Lung (tissue), 12 donors: ENCODE results near the gene ZFP42. TPM values are rescaled to one million over a fixed set of nuclear protein-coding genes. Genes with fewer than 3 reads are reported as not detected.
A peak's percentile ranks its signal among the peaks of the same experiment; 100 is the strongest.

Experiments used
- ATAC-seq: fragments of 200-7000 bp; cut with Tn5 transposase; one replicate; pipeline ENCODE4 v1.9.1; 2020; ENCODE audit warnings: moderate number of reproducible peaks; ENCODE audit not compliant: insufficient read depth, low FRiP score
- DNase-seq, 3 donors: peaks; one replicate each; pipeline ENCODE4 v3.0.0-alpha.2; 2013 to 2017
- H3K27ac ChIP-seq, 2 donors: one replicate each; pipeline ENCODE4 v1.5.1; 2013; ENCODE audit warnings: mild to moderate bottlenecking in 2 of 2, moderate library complexity in 2 of 2, control low read depth in 1 of 2, inconsistent platforms in 1 of 2, low read depth in 1 of 2, low read length in 1 of 2
- H3K27me3 ChIP-seq, 3 donors: one replicate each; pipeline ENCODE4 v1.5.1; 2013; ENCODE audit warnings: low read length in 2 of 3; ENCODE audit not compliant: control insufficient read depth in 3 of 3, insufficient read depth in 3 of 3
- H3K36me3 ChIP-seq, 4 donors: one replicate each; pipeline ENCODE4 v1.5.1; 2013; ENCODE audit warnings: low read length in 4 of 4, mild to moderate bottlenecking in 1 of 4, moderate library complexity in 1 of 4; ENCODE audit not compliant: control insufficient read depth in 4 of 4, insufficient read depth in 4 of 4
- H3K4me1 ChIP-seq, 5 donors: one replicate each; pipeline ENCODE4 v1.5.1; 2013; ENCODE audit warnings: low read length in 5 of 5, mild to moderate bottlenecking in 2 of 5, moderate library complexity in 1 of 5; ENCODE audit not compliant: control insufficient read depth in 5 of 5, insufficient read depth in 5 of 5
- H3K4me3 ChIP-seq: one replicate; pipeline ENCODE4 v1.5.1; 2013; ENCODE audit warnings: mild to moderate bottlenecking, control low read depth, moderate library complexity
- H3K9ac ChIP-seq, 2 donors: one replicate each; pipeline ENCODE4 v1.5.1; 2013; ENCODE audit warnings: low read length in 2 of 2, control low read depth in 1 of 2; ENCODE audit not compliant: insufficient read depth in 1 of 2
- H3K9me3 ChIP-seq, 4 donors: one replicate each; pipeline ENCODE4 v1.5.1; 2013; ENCODE audit warnings: low read length in 3 of 4, mild to moderate bottlenecking in 1 of 4, moderate library complexity in 1 of 4; ENCODE audit not compliant: control insufficient read depth in 4 of 4, insufficient read depth in 3 of 4
- CTCF ChIP-seq: IDR thresholded peaks from 2 replicates; pipeline ENCODE4 v1.5.1; 2012; ENCODE audit warnings: mild to moderate bottlenecking; ENCODE audit errors: control extremely low read depth, extremely low read depth
- WGBS, 2 donors: extraction: QIAGEN DNeasy Blood & Tissue Kit; methylation state at CpG; one replicate each; pipeline ENCODE4 v1.1.7; 2013; 5-methylcytosine and 5-hydroxymethylcytosine counted together
- polyA plus RNA-seq, 2 donors: library from polyadenylated mRNA; stranded (reverse); fragments of 200-250 nt; gene quantifications; one replicate each; pipeline ENCODE4 v1.2.1, GENCODE V29; 2013
- total RNA-seq, 2 donors: library from RNA; depleted of rRNA in 1 of 2; stranded (reverse); fragments of >200 nt in 1 of 2; gene quantifications; one replicate each; pipeline ENCODE4 v1.2.1, GENCODE V29; 2014 to 2021
- donor health status: control.
- donor health status: control.
- donor health status: Bipolar disorder and iron deficiency.
- donor health status: healthy.
- donor health status: DM: yes; HTN: yes; CAD: no.

The ZFP42 gene
- total and polyA plus RNA-seq, 4 donors: 0.03 to 0.91 (median 0.24) TPM

DNA sequence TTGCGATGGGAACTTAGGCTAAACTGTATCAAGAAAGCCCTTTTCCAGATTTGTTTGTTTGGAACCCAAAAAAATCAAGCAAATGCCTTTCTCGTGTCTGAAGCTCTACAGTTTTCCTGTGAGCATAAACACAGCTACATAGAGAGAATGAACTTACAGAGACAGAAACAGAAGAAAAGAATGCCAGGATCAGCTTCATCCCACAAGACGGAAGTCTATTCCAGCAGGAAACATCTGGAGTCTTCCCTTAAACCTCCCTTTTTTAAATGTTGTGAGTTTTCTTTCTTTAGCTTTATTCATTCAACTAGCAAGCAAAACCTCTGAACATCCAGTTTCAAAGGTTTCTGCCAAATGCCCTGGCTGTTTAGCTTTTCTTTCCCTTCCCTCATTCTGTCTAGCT, 32.6 kb upstream of the ZFP42 start:
- DNase-seq: peak in 2 of 3 donors; percentile 44 to 66
- no peak for TF ChIP-seq CTCF
- ATAC-seq: no peak
- 33 to 34% methylated on average over 3 of the region's 3 CpGs for WGBS, 2 donors
- Histone ChIP-seq H3K4me1 (peaks cover 0 to 15% (median 3%) of the 10 kb centered on the region in 5 donors), H3K27me3 (no peaks in the 10 kb centered on the region), H3K36me3 (no peaks in the 10 kb centered on the region), H3K27ac (no peak overlapping the region), H3K9ac (peak overlapping the region in 1 of 2 donors; percentile 8), H3K9me3 (no peaks in the 10 kb centered on the region), H3K4me3 (no peak overlapping the region)

DNA sequence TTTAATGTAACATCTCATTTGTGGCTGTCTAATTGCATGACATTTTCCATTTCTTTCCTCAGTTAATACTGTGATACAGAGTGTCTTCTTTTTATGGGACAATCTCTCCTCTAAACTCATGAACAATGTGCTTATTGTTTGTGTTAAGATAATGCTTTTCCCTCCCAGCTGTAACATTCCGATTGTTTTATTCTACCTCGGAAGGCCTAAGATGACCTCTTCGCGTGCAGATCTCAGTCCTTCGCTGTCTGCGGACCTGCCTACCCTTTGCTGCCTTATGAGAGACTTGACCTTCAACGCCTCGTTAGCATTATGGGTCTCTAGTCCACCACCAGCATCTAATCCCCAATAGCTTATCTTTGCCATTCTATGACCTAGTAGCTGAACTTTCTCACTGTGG, 29.8 kb upstream of the ZFP42 start:
- H3K36me3 ChIP-seq: no peaks in the 10 kb centered on the region
- TF ChIP-seq CTCF: no peak
- H3K9me3 ChIP-seq: no peaks in the 10 kb centered on the region
- 80 to 87% methylated on average over 8 of the region's 8 CpGs for WGBS, 2 donors
- ATAC-seq (no peak), DNase-seq (no peak)
- no peaks in the 10 kb centered on the region for H3K27me3 ChIP-seq
- no peak overlapping the region for H3K9ac ChIP-seq
- H3K4me3 ChIP-seq: no peak overlapping the region
- H3K4me1 ChIP-seq: peaks cover 0 to 15% (median 3%) of the 10 kb centered on the region in 5 donors
- no peak overlapping the region for H3K27ac ChIP-seq

GRCh38 chr4:187972135-187972534, 23.4 kb upstream of the ZFP42 start:
- no peak for ATAC-seq
- 78 to 83% methylated on average over 3 to 5 of the region's 5 CpGs for WGBS, 2 donors

More at GRCh38 chr4:187972135-187972534, 23.4 kb upstream of the ZFP42 start:
- peaks cover 0 to 2% (median 0%) of the 10 kb centered on the region in 4 donors for H3K9me3 ChIP-seq
- DNase-seq: no peak
- no peak overlapping the region for H3K4me3 ChIP-seq
- H3K27ac ChIP-seq: no peak overlapping the region
- no peak overlapping the region for H3K9ac ChIP-seq
- no peak for TF ChIP-seq CTCF
- H3K27me3 ChIP-seq: no peaks in the 10 kb centered on the region
- H3K4me1 ChIP-seq: no peaks in the 10 kb centered on the region
- H3K36me3 ChIP-seq: no peaks in the 10 kb centered on the region
